ENCODE results near the gene PARVG. TPM values are rescaled to one million over a fixed set of nuclear protein-coding genes. Genes with fewer than 3 reads are reported as not detected.

PARVG gene
- polyA plus RNA-seq, 1 experiment, result 0.01 TPM

- Histone ChIP-seq H3K27me3 (ENCODE audit: control insufficient read depth, insufficient read depth, low read length) (peaks cover 17% of the 10 kb centered on the region), H3K4me3 (ENCODE audit: low read depth, low read length) (no peak overlapping the region), H3K9me3 (ENCODE audit: control insufficient read depth, insufficient read depth, low read length) (peaks cover 7% of the 10 kb centered on the region; the same call in 1 of the 2 replicates), H3K27ac (ENCODE audit: low read depth, low read length) (no peak overlapping the region)
- no peak for TF ChIP-seq CTCF (IDR thresholded peaks at IDR 0.05; ENCODE audit: low read depth, low read length)
- ChIA-PET CTCF (no interaction called here), POLR2A (no interaction called here)
- no peak for DNase-seq (ENCODE audit: low read depth, low spot score)
Measured at GRCh38 chr22:44188986-44189630, 8.4 kb downstream of the PARVG start.

- H3K27ac ChIP-seq (ENCODE audit: low read depth, low read length), result no peak overlapping the region
- DNase-seq (ENCODE audit: low read depth, low spot score), result no peak
- no peak for TF ChIP-seq CTCF (IDR thresholded peaks at IDR 0.05; ENCODE audit: low read depth, low read length)
- H3K27me3 ChIP-seq (ENCODE audit: control insufficient read depth, insufficient read depth, low read length), result peaks cover 20% of the 10 kb centered on the region
- peaks cover 7% of the 10 kb centered on the region; the same call in 1 of the 2 replicates for H3K9me3 ChIP-seq (ENCODE audit: control insufficient read depth, insufficient read depth, low read length)
- no peak overlapping the region for H3K4me3 ChIP-seq (ENCODE audit: low read depth, low read length)
- CTCF ChIA-PET, result interaction anchor here (1.0 kb wide), 1 partner anchor 198 kb away, joined by 3 read pairs; no protein-coding TSS in a partner anchor
- POLR2A ChIA-PET, result no interaction called here
Measured at GRCh38 chr22:44190381-44190976, 9.8 kb downstream of the PARVG start.

GRCh38 chr22:44191036-44191454 lies 10.3 kb downstream of the PARVG start:
- no peak for DNase-seq (ENCODE audit: low read depth, low spot score)

GRCh38 chr22:44192098-44192815 lies 11.5 kb downstream of the PARVG start:
- DNase-seq (ENCODE audit: low read depth, low spot score), result no peak
- CTCF ChIA-PET, result no interaction called here

More at GRCh38 chr22:44191036-44191454, 10.3 kb downstream of the PARVG start:
- no peak overlapping the region for H3K4me3 ChIP-seq (ENCODE audit: low read depth, low read length)
- H3K27ac ChIP-seq (ENCODE audit: low read depth, low read length), result no peak overlapping the region
- TF ChIP-seq CTCF (IDR thresholded peaks at IDR 0.05; ENCODE audit: low read depth, low read length), result no peak
- POLR2A ChIA-PET, result no interaction called here
- CTCF ChIA-PET, result interaction anchor here (1.0 kb wide), 1 partner anchor 198 kb away, joined by 3 read pairs; no protein-coding TSS in a partner anchor
- H3K9me3 ChIP-seq (ENCODE audit: control insufficient read depth, insufficient read depth, low read length), result peaks cover 7% of the 10 kb centered on the region; the same call in 1 of the 2 replicates
- peaks cover 24% of the 10 kb centered on the region for H3K27me3 ChIP-seq (ENCODE audit: control insufficient read depth, insufficient read depth, low read length)

More at GRCh38 chr22:44192098-44192815, 11.5 kb downstream of the PARVG start:
- TF ChIP-seq CTCF (IDR thresholded peaks at IDR 0.05; ENCODE audit: low read depth, low read length), result no peak
- H3K4me3 ChIP-seq (ENCODE audit: low read depth, low read length), result no peak overlapping the region
- POLR2A ChIA-PET, result no interaction called here
- H3K27me3 ChIP-seq (ENCODE audit: control insufficient read depth, insufficient read depth, low read length), result peaks cover 29% of the 10 kb centered on the region
- peaks cover 7% of the 10 kb centered on the region; the same call in 1 of the 2 replicates for H3K9me3 ChIP-seq (ENCODE audit: control insufficient read depth, insufficient read depth, low read length)
- no peak overlapping the region for H3K27ac ChIP-seq (ENCODE audit: low read depth, low read length)
